GM21825 (cell line): ENCODE results near the gene DEF6.

Experiments used
- ATAC-seq: cut with Tn5 transposase; IDR thresholded peaks from one replicate; pipeline ENCODE4 v1.9.1; 2021; ENCODE audit warnings: mild to moderate bottlenecking, moderate library complexity; ENCODE audit not compliant: unreplicated experiment

The DEF6 gene

GRCh38 chr6:35342258-35343091 lies 44.9 kb downstream of the DEF6 start, which contains the start of gene PPARD:
PPARD (plus strand) TSS chr6:35342558; CDS start chr6:35411088, 68,530 bp downstream.
- ATAC-seq = peak; percentile 95

- ATAC-seq = no peak
These were observed 45.6 kb downstream of the DEF6 start for GRCh38 chr6:35343092-35343834.

GRCh38 chr6:35343835-35344550 lies 46.4 kb downstream of the DEF6 start:
- no peak for ATAC-seq

- ATAC-seq = no peak
These were observed 53.8 kb downstream of the DEF6 start for GRCh38 chr6:35351422-35351821.

GRCh38 chr6:35352735-35353134 lies 55.1 kb downstream of the DEF6 start:
- no peak for ATAC-seq

GRCh38 chr6:35354361-35355135 lies 56.9 kb downstream of the DEF6 start:
- ATAC-seq = no peak

GRCh38 chr6:35356391-35356790 lies 58.8 kb downstream of the DEF6 start:
- ATAC-seq = no peak

GRCh38 chr6:35357677-35358076 lies 60.1 kb downstream of the DEF6 start:
- ATAC-seq = no peak

- no peak for ATAC-seq
These were observed 60.5 kb downstream of the DEF6 start for GRCh38 chr6:35358086-35358485.

GRCh38 chr6:35359346-35359743 lies 61.7 kb downstream of the DEF6 start:
- ATAC-seq = no peak

GRCh38 chr6:35359744-35360348 lies 62.2 kb downstream of the DEF6 start:
- no peak for ATAC-seq

GRCh38 chr6:35360349-35361138 lies 62.9 kb downstream of the DEF6 start:
- no peak for ATAC-seq

- ATAC-seq = no peak
These were observed 64.6 kb downstream of the DEF6 start for GRCh38 chr6:35362200-35362599.

GRCh38 chr6:35363293-35363750 lies 65.7 kb downstream of the DEF6 start:
- no peak for ATAC-seq

- ATAC-seq = no peak
These were observed 68.1 kb downstream of the DEF6 start for GRCh38 chr6:35365594-35366203.

GRCh38 chr6:35366204-35366596 lies 68.6 kb downstream of the DEF6 start:
- no peak for ATAC-seq

GRCh38 chr6:35367646-35368037 lies 70.0 kb downstream of the DEF6 start:
- ATAC-seq = no peak

GRCh38 chr6:35368038-35368887 lies 70.6 kb downstream of the DEF6 start:
- ATAC-seq = no peak
